ENCODE results near the gene POLD1.

DNA sequence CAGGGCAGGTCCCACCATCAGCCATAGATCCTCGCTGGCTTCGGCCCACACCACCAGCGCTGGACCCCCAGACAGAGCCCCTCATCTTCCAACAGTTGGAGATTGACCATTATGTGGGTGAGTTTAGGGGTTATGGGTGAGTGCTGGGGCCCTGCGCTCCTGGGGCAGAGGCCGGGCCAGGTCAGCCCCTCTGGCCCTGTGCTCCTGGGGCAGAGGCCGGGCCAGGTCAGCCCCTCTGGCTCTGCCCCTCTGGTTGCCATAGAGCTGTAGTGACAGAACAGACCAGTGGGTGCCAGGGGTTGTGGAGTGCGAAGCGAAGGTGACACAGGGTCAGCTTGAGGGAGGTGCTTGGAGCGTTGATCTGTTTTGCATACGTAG is 15.2 kb downstream of the POLD1 start:
- no peak for TF ChIP-seq POLR2A (IDR thresholded peaks at IDR 0.05; ENCODE audit: insufficient read depth in 1 of 2, low read depth in 2 of 2, low read length in 2 of 2)
- no peak for TF ChIP-seq CHD2 (IDR thresholded peaks at IDR 0.05; ENCODE audit: low read depth, low read length)
- TF ChIP-seq SIN3A (IDR thresholded peaks at IDR 0.05; ENCODE audit: borderline replicate concordance, low read depth, low read length): no peak
- TF ChIP-seq RFX1 (IDR thresholded peaks at IDR 0.05): no peak
- no peak for TF ChIP-seq SMC3 (IDR thresholded peaks at IDR 0.05; ENCODE audit: low read length)
- TF ChIP-seq RAD21 (CRISPR knock-in tag; IDR thresholded peaks at IDR 0.05): no peak
- no peak for TF ChIP-seq PTBP1 (IDR thresholded peaks at IDR 0.05; ENCODE audit: low read depth, low read length, poor library complexity, severe bottlenecking)
- no peak for TF ChIP-seq ZNF672 (CRISPR knock-in tag; IDR thresholded peaks at IDR 0.05)
- TF ChIP-seq IKZF1 (IDR thresholded peaks at IDR 0.05): no peak
- no peak for TF ChIP-seq ZNF138 (CRISPR knock-in tag; IDR thresholded peaks at IDR 0.05; ENCODE audit: low read depth)
- no peak for TF ChIP-seq EZH2 (conservative IDR thresholded peaks at IDR 0.05; ENCODE audit: low read depth, low read length)
- no peak for TF ChIP-seq EP300 (IDR thresholded peaks at IDR 0.05; ENCODE audit: low read depth in 2 of 2, low read length in 2 of 2)
- TF ChIP-seq EP300 (CRISPR knock-in tag; IDR thresholded peaks at IDR 0.05; ENCODE audit: borderline replicate concordance): no peak
- TF ChIP-seq FOXK2 (IDR thresholded peaks at IDR 0.05): no peak
- TF ChIP-seq POLR2AphosphoS5 (IDR thresholded peaks at IDR 0.05; ENCODE audit: low read depth, low read length): no peak

All from HepG2 (cell line).